SH-SY5Y (cell line): ENCODE measurements around the gene ZNG1C.
"Not testable (repeated sequence)": the region's sequence is repeated elsewhere in the genome, so short reads cannot be mapped to it uniquely, and the experiment has no call there.

Experiments
- GATA2 ChIP-seq: IDR thresholded peaks from 2 replicates; pipeline ENCODE4 v1.6.1; 2011; ENCODE audit warnings: mild to moderate bottlenecking, low read depth, low read length
- GATA3 ChIP-seq: IDR thresholded peaks from 2 replicates; pipeline ENCODE4 v1.6.1; 2011; ENCODE audit warnings: low read depth, mild to moderate bottlenecking, low read length, moderate library complexity

Gene ZNG1C

DNA sequence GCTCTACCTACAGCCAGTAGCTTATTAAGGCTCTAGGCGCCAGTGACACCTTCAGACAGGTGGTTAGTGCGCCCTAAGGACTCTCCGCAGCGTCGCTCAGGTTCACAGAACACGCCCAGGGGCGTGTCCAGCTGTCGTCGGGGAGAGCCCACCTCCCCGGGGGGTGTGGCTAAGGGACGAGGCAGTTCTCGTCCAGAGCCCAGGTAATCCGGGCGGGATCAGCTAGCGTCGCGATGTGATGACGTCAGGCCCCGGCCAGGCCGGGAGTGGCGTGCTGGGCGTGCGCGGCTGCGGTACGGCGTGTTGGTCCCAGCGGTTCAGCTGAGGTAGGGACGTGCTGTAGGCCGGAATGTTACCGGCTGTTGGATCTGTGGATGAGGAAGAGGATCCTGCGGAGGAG, at the start of gene ZNG1C:
TSS of gene ZNG1C (plus strand) at position 301 of the 400 bp plus-strand sequence. CDS start at position 350, 49 bp downstream.
- TF ChIP-seq GATA2, GATA3: not testable (repeated sequence)

DNA sequence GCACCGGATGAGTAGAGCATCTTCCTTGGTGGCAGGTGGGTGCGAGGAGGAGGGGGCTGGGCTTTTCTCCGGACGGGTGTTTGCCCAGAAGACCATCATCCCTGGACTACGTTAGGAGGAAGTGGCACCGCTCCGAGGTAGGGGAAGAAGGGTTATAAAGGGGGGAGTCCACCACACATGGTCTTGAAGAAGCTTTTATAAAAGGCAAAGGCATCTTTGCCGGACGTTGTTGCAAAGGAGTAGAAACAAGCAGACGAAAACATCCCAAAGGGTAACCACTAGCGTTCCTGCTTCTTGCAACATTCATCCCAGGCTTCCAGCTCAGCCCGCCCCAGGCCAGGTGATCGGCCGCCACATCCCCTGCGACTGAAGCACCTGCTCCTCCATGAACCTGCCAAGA, 60.8 kb downstream of the ZNG1C start, which contains the start of gene FOXD4L3:
TSS of gene FOXD4L3 (plus strand) at position 301 of the 400 bp plus-strand sequence. CDS start at position 386, 85 bp downstream.
- TF ChIP-seq GATA2, GATA3: not testable (repeated sequence)
